HFFc6 (cell line): Measurements from ENCODE around the gene NFATC3. TPM values are rescaled to one million over a fixed set of nuclear protein-coding genes. Genes with fewer than 3 reads are reported as not detected.

ENCODE experiments used
- DNase-seq: peaks from one replicate; pipeline ENCODE4 v3.0.0-alpha.2; 2018
- H3K27ac Mint-ChIP-seq: 2 replicates; pipeline ENCODE4 v1.8.0; 2020; ENCODE audit warnings: mild to moderate bottlenecking, mixed read lengths
- H3K27me3 Mint-ChIP-seq: 2 replicates; pipeline ENCODE4 v1.8.0; 2021; ENCODE audit warnings: mild to moderate bottlenecking, moderate library complexity, mixed read lengths; ENCODE audit not compliant: insufficient read depth
- H3K36me3 Mint-ChIP-seq: 2 replicates; pipeline ENCODE4 v1.8.0; 2021; ENCODE audit warnings: low read depth, mixed read lengths
- H3K4me1 Mint-ChIP-seq: 2 replicates; pipeline ENCODE4 v1.8.0; 2020; ENCODE audit warnings: low read depth, mixed read lengths
- H3K4me3 Mint-ChIP-seq: 2 replicates; pipeline ENCODE4 v1.8.0; 2020; ENCODE audit warnings: mild to moderate bottlenecking, moderate library complexity, mixed read lengths
- H3K9me3 Mint-ChIP-seq: 2 replicates; pipeline ENCODE4 v1.8.0; 2020; ENCODE audit warnings: mild to moderate bottlenecking, mixed read lengths
- CTCF ChIP-seq: fragments of 200-600 bp; sonication (generic); IDR thresholded peaks from 2 replicates; pipeline ENCODE4 v1.5.0; 2021; ENCODE audit warnings: antibody characterized with exemption, mild to moderate bottlenecking
- long read RNA-seq: library from polyadenylated mRNA; unstranded; transcript quantifications from one replicate; pipeline ENCODE4 v2.0.0, GENCODE V29; 2019
- total RNA-seq, 6 experiments: library from RNA; stranded (reverse); fragmentation: NEBNext Ultra II Directional; extraction: Animal tissue kit (Norgen Biotek cat#: 25700); gene quantifications; 2 replicates in 1 of 6; 3 replicates in 5 of 6; pipeline ENCODE4 v1.2.3, GENCODE V29; 2021

The NFATC3 gene
- total RNA-seq, result 10 to 100 TPM; 17.2 to 20.7 (median 19.9) TPM
- long read RNA-seq, full-length matches to known transcripts, result 2 of 6 reads
- long read RNA-seq, partial matches to known transcripts, result 1 of 6 reads
- long read RNA-seq, other reads (novel, unspliced or antisense), result 3 of 6 reads

DNA sequence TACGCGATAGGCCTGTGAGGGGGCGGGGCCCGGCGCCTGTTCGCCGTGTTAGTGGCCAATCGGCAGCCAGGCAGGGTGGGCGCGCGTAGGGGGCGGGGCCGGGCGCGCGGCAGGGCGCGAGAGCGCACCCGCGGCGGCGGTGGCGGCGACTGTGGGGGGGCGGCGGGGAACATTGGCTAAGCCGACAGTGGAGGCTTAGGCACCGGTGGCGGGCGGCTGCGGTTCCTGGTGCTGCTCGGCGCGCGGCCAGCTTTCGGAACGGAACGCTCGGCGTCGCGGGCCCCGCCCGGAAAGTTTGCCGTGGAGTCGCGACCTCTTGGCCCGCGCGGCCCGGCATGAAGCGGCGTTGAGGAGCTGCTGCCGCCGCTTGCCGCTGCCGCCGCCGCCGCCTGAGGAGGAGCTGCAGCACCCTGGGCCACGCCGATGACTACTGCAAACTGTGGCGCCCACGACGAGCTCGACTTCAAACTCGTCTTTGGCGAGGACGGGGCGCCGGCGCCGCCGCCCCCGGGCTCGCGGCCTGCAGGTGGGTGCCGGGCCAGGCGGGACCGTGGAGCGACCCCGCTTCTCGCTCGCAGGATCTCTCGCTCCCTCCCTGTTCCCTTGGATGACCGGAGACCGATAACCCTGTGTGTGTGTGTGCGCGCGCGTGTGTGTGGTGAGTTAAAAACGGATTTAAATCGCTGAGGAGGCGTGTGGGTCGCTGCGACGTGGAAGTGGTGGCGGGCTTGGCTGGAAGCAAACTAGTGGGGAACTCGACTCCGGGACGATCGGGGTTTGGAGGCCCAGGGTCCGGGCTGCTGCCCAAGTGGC lies at the start of gene NFATC3:
TSS of gene NFATC3 (plus strand) at position 112 of the 813 bp plus-strand sequence. CDS start at position 424, 312 bp downstream.
- H3K27me3 Mint-ChIP-seq, result no peaks in the 10 kb centered on the region
- peak within 1 kb of the TSS; percentile 84 for H3K27ac Mint-ChIP-seq
- DNase-seq, result peak; percentile 96
- no peak; the same call in 1 of the 2 replicates for TF ChIP-seq CTCF
- peak within 1 kb of the TSS; percentile 90 for H3K4me3 Mint-ChIP-seq
- H3K36me3 Mint-ChIP-seq, result no peaks in the 10 kb centered on the region
- H3K9me3 Mint-ChIP-seq, result no peaks in the 10 kb centered on the region
- peaks cover 53% of the 10 kb centered on the region for H3K4me1 Mint-ChIP-seq

DNA sequence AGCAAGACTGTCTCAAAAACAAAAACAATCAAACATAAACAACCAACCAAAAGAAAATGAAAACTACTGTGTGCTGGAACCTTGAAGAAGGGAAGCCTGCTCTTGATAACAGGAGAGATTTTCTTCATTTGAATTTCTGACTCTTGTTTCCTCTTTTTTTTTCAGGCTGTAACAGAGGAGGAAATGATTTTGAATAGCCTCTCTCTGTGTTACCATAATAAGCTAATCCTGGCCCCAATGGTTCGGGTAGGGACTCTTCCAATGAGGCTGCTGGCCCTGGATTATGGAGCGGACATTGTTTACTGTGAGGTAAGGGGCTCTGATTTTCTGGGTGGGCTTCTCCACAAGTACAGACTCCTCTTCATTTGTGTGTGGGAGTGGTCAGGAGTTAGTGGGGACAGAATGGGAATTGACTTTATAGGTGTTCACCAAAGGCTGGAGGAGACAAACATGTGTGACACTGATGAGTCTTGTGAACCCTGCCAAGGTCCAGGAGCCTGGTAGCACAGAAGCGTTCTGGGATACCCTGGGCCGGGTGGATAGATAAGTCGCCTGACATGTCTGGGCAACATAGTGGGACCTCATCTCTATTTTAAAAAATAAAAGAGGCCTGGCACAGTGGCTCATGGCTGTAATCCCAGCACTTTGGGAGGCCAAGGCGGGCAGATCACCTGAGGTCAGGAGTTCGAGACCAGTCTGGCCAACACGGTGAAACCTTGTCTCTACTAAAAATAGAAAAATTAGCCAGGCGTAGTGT lies 47.2 kb upstream of the NFATC3 start:
- no peak for TF ChIP-seq CTCF
- Mint-ChIP-seq H3K9me3 (no peaks in the 10 kb centered on the region), H3K36me3 (no peaks in the 10 kb centered on the region; the same call in 1 of the 2 replicates), H3K4me3 (no peak overlapping the region), H3K27me3 (no peaks in the 10 kb centered on the region; the same call in 1 of the 2 replicates), H3K4me1 (no peaks in the 10 kb centered on the region), H3K27ac (no peak overlapping the region)
- DNase-seq, result no peak

DNA sequence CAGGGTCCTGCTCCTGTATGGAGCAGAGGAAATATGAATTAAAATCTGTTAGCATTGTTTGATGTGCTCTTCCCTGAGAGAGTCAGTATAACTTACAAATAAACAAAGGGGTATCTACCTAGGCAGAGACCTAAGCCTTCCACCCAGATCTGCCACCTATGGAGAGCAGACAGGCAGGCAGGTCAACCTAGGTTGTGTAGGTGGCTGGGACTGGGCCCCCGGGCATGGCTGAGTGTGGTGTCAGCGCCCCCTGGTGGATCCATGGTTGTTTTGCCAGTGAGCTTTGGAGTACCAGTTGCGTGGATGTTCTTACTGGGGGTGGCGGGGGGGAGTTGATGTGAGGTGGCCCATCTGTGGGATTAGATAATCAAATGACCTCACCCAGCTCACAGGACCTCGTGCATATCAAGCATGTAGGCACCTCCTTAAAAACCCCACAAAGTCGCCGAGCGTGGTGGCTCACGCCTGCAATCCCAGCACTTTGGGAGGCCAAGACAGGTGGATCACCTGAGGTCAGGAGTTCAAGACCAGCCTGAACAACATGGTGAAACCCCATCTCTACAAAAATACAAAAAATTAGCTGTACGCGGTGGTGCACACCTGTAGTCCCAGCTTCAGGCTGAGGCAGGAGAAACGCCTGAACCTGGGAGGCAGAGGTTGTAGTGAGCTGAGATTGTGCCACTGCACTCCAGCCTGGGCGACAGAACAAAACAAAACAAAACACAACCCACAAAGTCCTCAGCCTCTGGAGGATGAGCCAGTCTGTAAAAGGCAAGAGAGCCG lies 44.5 kb upstream of the NFATC3 start:
- H3K27ac Mint-ChIP-seq, result 0 out of 2 replicates have a peak overlapping the region, but pooled peaks have one; percentile 35
- H3K27me3 Mint-ChIP-seq, result no peaks in the 10 kb centered on the region; the same call in 1 of the 2 replicates
- no peaks in the 10 kb centered on the region for H3K4me1 Mint-ChIP-seq
- peak; percentile 94 for TF ChIP-seq CTCF
- no peak overlapping the region for H3K4me3 Mint-ChIP-seq
- no peaks in the 10 kb centered on the region for H3K9me3 Mint-ChIP-seq
- H3K36me3 Mint-ChIP-seq, result no peaks in the 10 kb centered on the region; the same call in 1 of the 2 replicates
- peak; percentile 42 for DNase-seq

DNA sequence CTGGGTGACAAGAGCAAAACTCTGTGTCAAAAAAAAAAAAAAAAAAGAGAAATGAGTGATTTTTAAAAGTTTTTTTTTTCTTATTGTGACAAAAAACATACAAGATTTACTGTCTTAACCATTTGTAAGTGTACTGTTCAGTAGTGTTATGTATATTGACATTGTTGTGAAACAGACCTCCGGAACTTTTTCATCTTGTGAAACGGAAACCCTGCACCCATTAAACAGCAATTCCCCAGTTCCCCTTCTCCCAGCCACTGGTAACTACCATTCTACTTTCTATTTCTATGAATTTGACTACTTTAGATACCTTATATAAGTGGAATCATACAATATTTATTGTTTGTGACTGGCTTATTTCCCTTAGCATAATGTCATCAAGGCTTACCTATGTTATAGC lies 43.4 kb upstream of the NFATC3 start:
- no peaks in the 10 kb centered on the region; the same call in 1 of the 2 replicates for H3K27me3 Mint-ChIP-seq
- no peaks in the 10 kb centered on the region; the same call in 1 of the 2 replicates for H3K36me3 Mint-ChIP-seq
- H3K27ac Mint-ChIP-seq, result no peak overlapping the region
- DNase-seq, result no peak
- H3K9me3 Mint-ChIP-seq, result no peaks in the 10 kb centered on the region
- TF ChIP-seq CTCF, result no peak
- no peak overlapping the region for H3K4me3 Mint-ChIP-seq
- H3K4me1 Mint-ChIP-seq, result no peaks in the 10 kb centered on the region

GRCh38 chr16:68046106-68046505 lies 39.1 kb upstream of the NFATC3 start:
- no peak for TF ChIP-seq CTCF
- H3K4me3 Mint-ChIP-seq, result no peak overlapping the region
- H3K9me3 Mint-ChIP-seq, result no peaks in the 10 kb centered on the region
- no peaks in the 10 kb centered on the region for H3K27me3 Mint-ChIP-seq
- no peak overlapping the region for H3K27ac Mint-ChIP-seq
- H3K36me3 Mint-ChIP-seq, result no peaks in the 10 kb centered on the region; the same call in 1 of the 2 replicates
- no peak for DNase-seq
- no peaks in the 10 kb centered on the region for H3K4me1 Mint-ChIP-seq
